HepG2 (cell line): ENCODE measurements around the gene CAPN7. TPM values are rescaled to one million over a fixed set of nuclear protein-coding genes. Genes with fewer than 3 reads are reported as not detected.

ENCODE experiments used
- ATAC-seq: fragments of 200-7000 bp; cut with Tn5 transposase; 3 replicates; pipeline ENCODE4 v1.9.1; 2020; ENCODE audit warnings: mild to moderate bottlenecking, moderate library complexity
- BruUV-seq: library from RNA; stranded (reverse); fragments of 400-500 nt; replicated peaks from 2 replicates; lab custom pipeline; 2021; lab: Mats Ljungman, UMichigan
- CTCF ChIA-PET: fragments of 300-600 bp; formaldehyde crosslinking; extraction: SDS; loops from one replicate; lab custom pipeline; 2021; ENCODE audit warnings: low total read pairs, inconsistent platforms, low intra/inter-chr PET ratio; lab: Yijun Ruan, JAX
- POLR2A ChIA-PET: fragments of 350-600 bp; sonication (Branson Sonifier 250); formaldehyde crosslinking; loops from one replicate; lab custom pipeline; 2020; ENCODE audit warnings: antibody characterized with exemption, inconsistent platforms; lab: Yijun Ruan, JAX
- DNase-seq: peaks from one replicate; pipeline ENCODE4 v3.0.0-alpha.2; 2015; ENCODE audit warnings: low spot score
- FAIRE-seq: peaks from 3 replicates; lab custom pipeline; 2011; peaks lifted over from hg19 to GRCh38; lab: Jason Lieb, UNC
- H2AFZ ChIP-seq: one replicate; pipeline ENCODE4 v1.6.1; 2011; ENCODE audit warnings: low read length, inconsistent platforms
- H3K27ac ChIP-seq: fragments of 300-600 bp; 3 replicates; pipeline ENCODE4 v1.8.0; 2011; ENCODE audit warnings: mixed run types, mild to moderate bottlenecking, mixed read lengths, low read length, inconsistent platforms; ENCODE audit not compliant: insufficient read depth; ENCODE audit errors: extremely low read length
- H3K27me3 ChIP-seq, 2 experiments: fragments of 200-600 bp in 1 of 2; 2 replicates in 1 of 2; 3 replicates in 1 of 2; pipeline versions ENCODE4 v1.6.0 to v1.8.0; 2011; ENCODE audit warnings: low read length in 2 of 2, mild to moderate bottlenecking in 2 of 2, moderate library complexity in 2 of 2, inconsistent platforms in 1 of 2; ENCODE audit not compliant: insufficient read depth in 2 of 2, control insufficient read depth in 1 of 2
- H3K36me3 ChIP-seq, 2 experiments: fragments of 200-600 bp in 1 of 2; replicated peaks in 1 of 2; 2 replicates in 1 of 2; 3 replicates in 1 of 2; pipeline versions ENCODE4 v1.5.1 to v1.8.0; 2011; ENCODE audit warnings: low read length in 2 of 2, inconsistent platforms in 1 of 2; ENCODE audit not compliant: insufficient read depth in 2 of 2, control insufficient read depth in 1 of 2
- H3K4me1 ChIP-seq: 2 replicates; pipeline ENCODE4 v1.5.1; 2012; ENCODE audit warnings: low read length, inconsistent platforms; ENCODE audit not compliant: insufficient read depth
- H3K4me2 ChIP-seq: 2 replicates; pipeline ENCODE4 v1.6.0; 2011; ENCODE audit warnings: low read depth, low read length, inconsistent platforms
- H3K4me3 ChIP-seq, 3 experiments: fragments of 200-600 bp in 1 of 3; sonication (generic), shearing (Covaris generic) in 1 of 3; replicated peaks in 1 of 3; 2 replicates each; pipeline ENCODE4 v1.5.1; 2011 to 2016; ENCODE audit warnings: low read length in 3 of 3, inconsistent platforms in 2 of 3, low read depth in 2 of 3, mild to moderate bottlenecking in 2 of 3, control low read depth in 1 of 3, mixed read lengths in 1 of 3; ENCODE audit not compliant: insufficient read depth in 1 of 3
- H3K79me2 ChIP-seq: one replicate; pipeline ENCODE4 v1.6.1; 2011; ENCODE audit warnings: low read length, inconsistent platforms; ENCODE audit not compliant: insufficient read depth
- H3K9ac ChIP-seq: 2 replicates; pipeline ENCODE4 v1.6.0; 2011; ENCODE audit warnings: mild to moderate bottlenecking, low read depth, low read length, inconsistent platforms; ENCODE audit not compliant: insufficient read depth
- H3K9me3 ChIP-seq: 2 replicates; pipeline ENCODE4 v1.5.1; 2012; ENCODE audit warnings: mild to moderate bottlenecking, low read length
- H4K20me1 ChIP-seq: 2 replicates; pipeline ENCODE4 v1.6.0; 2011; ENCODE audit warnings: inconsistent platforms, mild to moderate bottlenecking, low read length, moderate library complexity; ENCODE audit not compliant: insufficient read depth
- ADNP ChIP-seq: sonication (generic); formaldehyde crosslinking; IDR thresholded peaks from 2 replicates; pipeline ENCODE4 v1.4.0; 2020; ENCODE audit warnings: missing genetic modification reagents
- HNRNPLL ChIP-seq: fragments of 200-400 bp; formaldehyde crosslinking; IDR thresholded peaks from 2 replicates; pipeline ENCODE4 v1.6.1; 2017; ENCODE audit warnings: mild to moderate bottlenecking, low read depth, low read length; ENCODE audit not compliant: poor library complexity, severe bottlenecking
- NFRKB ChIP-seq: fragments of 450-650 bp; IDR thresholded peaks from 2 replicates; pipeline ENCODE4 v1.6.1; 2017
- PAX8 ChIP-seq: sonication (generic); formaldehyde crosslinking; IDR thresholded peaks from 2 replicates; pipeline ENCODE4 v1.8.0; 2022; ENCODE audit warnings: mild to moderate bottlenecking, missing genetic modification reagents, borderline replicate concordance
- SIN3B ChIP-seq: fragments of 150-350 bp; IDR thresholded peaks from 2 replicates; pipeline ENCODE4 v1.6.1; 2014; ENCODE audit warnings: low read length
- SP4 ChIP-seq: sonication (generic); formaldehyde crosslinking; IDR thresholded peaks from 2 replicates; pipeline ENCODE4 v1.8.1; 2023; ENCODE audit warnings: mild to moderate bottlenecking, missing genetic modification reagents
- ZNF501 ChIP-seq: sonication (generic); formaldehyde crosslinking; IDR thresholded peaks from 2 replicates; pipeline ENCODE4 v1.5.1; 2020; ENCODE audit warnings: mild to moderate bottlenecking, moderate library complexity, missing genetic modification reagents
- ZNF543 ChIP-seq: sonication (generic); formaldehyde crosslinking; IDR thresholded peaks from 2 replicates; pipeline ENCODE4 v1.4.0; 2020; ENCODE audit warnings: mild to moderate bottlenecking, missing genetic modification reagents
- WGBS: methylation state at CpG from one replicate; pipeline ENCODE4 v1.1.6; 2017; ENCODE audit warnings: low lambda C conversion rate; 5-methylcytosine and 5-hydroxymethylcytosine counted together
- in situ Hi-C: cut with HindIII; loops from 2 replicates; pipeline ENCODE4 v1.10.0; 2017; ENCODE audit warnings: low pct_unique_long_range_greater_than_20kb; ENCODE audit not compliant: extremely low pct_ligation_motif_present
- intact Hi-C: fragments of 100-400 bp; cut with micrococcal nuclease; formaldehyde crosslinking; loops from one replicate; pipeline ENCODE4 v1.10.0; 2022; ENCODE audit not compliant: unreplicated experiment
- polyA plus RNA-seq, 8 experiments: library from polyadenylated mRNA; depleted of rRNA in 3 of 8; stranded (reverse) in 7 of 8; unstranded in 1 of 8; fragments of >200 nt; fragmentation: Illumina TruSeq in 4 of 8; extraction: Trizol in 4 of 8; gene quantifications; 2 replicates each; pipeline versions ENCODE4 v1.2.1 to v1.2.3, GENCODE V29; 2011 to 2016; ENCODE audit warnings: low read depth in 4 of 8, missing spikeins in 1 of 8, mixed read lengths in 1 of 8; ENCODE audit not compliant: insufficient read depth in 1 of 8
- total RNA-seq, 5 experiments: library from RNA; depleted of rRNA; stranded (reverse); fragments of >200 nt; fragmentation: Illumina TruSeq; extraction: Trizol; gene quantifications; 2 replicates each; pipeline ENCODE4 v1.2.3, GENCODE V29; 2016; ENCODE audit warnings: low read depth in 1 of 5
- TF ChIP-seq, protein P1 (sequence below): sonication (generic); formaldehyde crosslinking; IDR thresholded peaks from 2 replicates; pipeline ENCODE4 v1.9.0; 2021; ENCODE audit warnings: missing genetic modification reagents, borderline replicate concordance
- TF ChIP-seq, protein P2 (sequence below): sonication (generic); formaldehyde crosslinking; IDR thresholded peaks from 2 replicates; pipeline ENCODE4 v1.5.0; 2020; ENCODE audit warnings: mild to moderate bottlenecking, missing genetic modification reagents
- TF ChIP-seq, protein P3 (sequence below): sonication (generic); formaldehyde crosslinking; IDR thresholded peaks from 2 replicates; pipeline ENCODE4 v1.4.0; 2020; ENCODE audit warnings: mild to moderate bottlenecking, low read depth, missing genetic modification reagents

Gene CAPN7
- total and polyA plus RNA-seq, 2 of the 13 experiments (the other 11 are each of a cell fraction or from before 2014, with no cell fraction given), result 16.7 to 36.8 TPM

GRCh38 chr3:15281817-15282216 is 75.8 kb downstream of the CAPN7 start:
- no peak for FAIRE-seq
- TF ChIP-seq ZNF543 (no peak), PAX8 (CRISPR knock-in tag) (no peak), HNRNPLL (no peak), NFRKB (no peak), SIN3B (no peak), SP4 (CRISPR knock-in tag) (no peak), ZNF501 (no peak)
- TF ChIP-seq, protein P1, sequence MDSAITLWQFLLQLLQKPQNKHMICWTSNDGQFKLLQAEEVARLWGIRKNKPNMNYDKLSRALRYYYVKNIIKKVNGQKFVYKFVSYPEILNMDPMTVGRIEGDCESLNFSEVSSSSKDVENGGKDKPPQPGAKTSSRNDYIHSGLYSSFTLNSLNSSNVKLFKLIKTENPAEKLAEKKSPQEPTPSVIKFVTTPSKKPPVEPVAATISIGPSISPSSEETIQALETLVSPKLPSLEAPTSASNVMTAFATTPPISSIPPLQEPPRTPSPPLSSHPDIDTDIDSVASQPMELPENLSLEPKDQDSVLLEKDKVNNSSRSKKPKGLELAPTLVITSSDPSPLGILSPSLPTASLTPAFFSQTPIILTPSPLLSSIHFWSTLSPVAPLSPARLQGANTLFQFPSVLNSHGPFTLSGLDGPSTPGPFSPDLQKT (CRISPR knock-in tag), result no peak
- ATAC-seq, result no peak
- Histone ChIP-seq H2AFZ (no peak overlapping the region), H3K27me3 (peaks cover 2% of the 10 kb centered on the region in 2 experiments; a peak in 1 of 5 replicates), H3K4me2 (no peak overlapping the region), H4K20me1 (no peaks in the 10 kb centered on the region), H3K27ac (no peak overlapping the region), H3K9ac (no peak overlapping the region), H3K79me2 (no peaks in the 10 kb centered on the region), H3K9me3 (no peaks in the 10 kb centered on the region), H3K4me3 (no peak overlapping the region), H3K36me3 (no peaks in the 10 kb centered on the region), H3K4me1 (no peaks in the 10 kb centered on the region)
- no TSS peak for BruUV-seq
- 83% methylated on average over 8 of the region's 9 CpGs for WGBS
- CTCF ChIA-PET, result no interaction called here
- no peak for DNase-seq
- POLR2A ChIA-PET, result no interaction called here
- in situ Hi-C loops, result no loop called here
- intact Hi-C loops, result no loop called here

DNA sequence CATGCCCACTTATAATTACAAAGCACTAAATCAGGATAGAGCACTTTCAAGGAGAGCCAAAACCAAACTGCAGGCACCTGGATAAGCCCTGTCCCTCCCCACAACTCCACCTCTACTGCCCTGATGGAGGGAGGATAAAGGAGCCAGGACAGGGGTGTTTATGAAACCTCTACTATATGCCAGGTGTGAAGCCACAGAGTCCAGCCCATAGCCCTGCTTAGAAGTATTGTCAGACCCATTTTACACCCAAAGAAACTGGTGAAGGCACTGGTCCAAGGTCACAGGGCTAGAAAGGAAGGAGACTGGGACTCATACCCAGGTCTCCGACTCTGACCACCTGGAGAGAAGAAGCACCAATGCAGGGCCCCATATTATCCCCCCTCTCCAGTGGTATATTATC is 77.7 kb downstream of the CAPN7 start:
- DNase-seq (no peak), FAIRE-seq (no peak), ATAC-seq (no peak)
- Histone ChIP-seq H3K4me2 (no peak overlapping the region), H4K20me1 (no peaks in the 10 kb centered on the region), H3K9me3 (no peaks in the 10 kb centered on the region), H3K36me3 (no peaks in the 10 kb centered on the region), H3K9ac (no peak overlapping the region), H3K4me1 (no peaks in the 10 kb centered on the region), H2AFZ (no peak overlapping the region), H3K4me3 (no peak overlapping the region), H3K27ac (no peak overlapping the region), H3K79me2 (no peaks in the 10 kb centered on the region), H3K27me3 (no peaks in the 10 kb centered on the region)
- ChIA-PET CTCF (no interaction called here), POLR2A (no interaction called here)
- in situ Hi-C loops, result no loop called here
- BruUV-seq, result no TSS peak
- intact Hi-C loops, result no loop called here
- TF ChIP-seq, protein P2, sequence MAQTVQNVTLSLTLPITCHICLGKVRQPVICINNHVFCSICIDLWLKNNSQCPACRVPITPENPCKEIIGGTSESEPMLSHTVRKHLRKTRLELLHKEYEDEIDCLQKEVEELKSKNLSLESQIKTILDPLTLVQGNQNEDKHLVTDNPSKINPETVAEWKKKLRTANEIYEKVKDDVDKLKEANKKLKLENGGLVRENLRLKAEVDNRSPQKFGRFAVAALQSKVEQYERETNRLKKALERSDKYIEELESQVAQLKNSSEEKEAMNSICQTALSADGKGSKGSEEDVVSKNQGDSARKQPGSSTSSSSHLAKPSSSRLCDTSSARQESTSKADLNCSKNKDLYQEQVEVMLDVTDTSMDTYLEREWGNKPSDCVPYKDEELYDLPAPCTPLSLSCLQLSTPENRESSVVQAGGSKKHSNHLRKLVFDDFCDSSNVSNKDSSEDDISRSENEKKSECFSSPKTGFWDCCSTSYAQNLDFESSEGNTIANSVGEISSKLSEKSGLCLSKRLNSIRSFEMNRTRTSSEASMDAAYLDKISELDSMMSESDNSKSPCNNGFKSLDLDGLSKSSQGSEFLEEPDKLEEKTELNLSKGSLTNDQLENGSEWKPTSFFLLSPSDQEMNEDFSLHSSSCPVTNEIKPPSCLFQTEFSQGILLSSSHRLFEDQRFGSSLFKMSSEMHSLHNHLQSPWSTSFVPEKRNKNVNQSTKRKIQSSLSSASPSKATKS, result no peak
- no peak for TF ChIP-seq ADNP (CRISPR knock-in tag)
- TF ChIP-seq, protein P3, sequence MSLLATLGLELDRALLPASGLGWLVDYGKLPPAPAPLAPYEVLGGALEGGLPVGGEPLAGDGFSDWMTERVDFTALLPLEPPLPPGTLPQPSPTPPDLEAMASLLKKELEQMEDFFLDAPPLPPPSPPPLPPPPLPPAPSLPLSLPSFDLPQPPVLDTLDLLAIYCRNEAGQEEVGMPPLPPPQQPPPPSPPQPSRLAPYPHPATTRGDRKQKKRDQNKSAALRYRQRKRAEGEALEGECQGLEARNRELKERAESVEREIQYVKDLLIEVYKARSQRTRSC, result no peak
- 86% methylated on average over 1 of the region's 1 CpG for WGBS
